Measurements from ENCODE around the gene TTC22. TPM values are rescaled to one million over a fixed set of nuclear protein-coding genes. Genes with fewer than 3 reads are reported as not detected.

The TTC22 gene
- total RNA-seq, 2 experiments from 2014 or later = 6.9 to 8.6 TPM

- no peak overlapping the region for H3K4me3 Mint-ChIP-seq
- H3K36me3 Mint-ChIP-seq (ENCODE audit: low read depth) = no peaks in the 10 kb centered on the region
- no peaks in the 10 kb centered on the region for H3K4me1 Mint-ChIP-seq (ENCODE audit: low read depth)
- CTCF ChIA-PET = interaction anchor here (0.7 to 2.2 kb wide), 3 partner anchors 10 to 950 kb away, joined by 3 to 7 read pairs (median 3); partner anchors contain the start of gene TTC22
- H3K27ac Mint-ChIP-seq = no peak overlapping the region
- intact Hi-C loops (cut with micrococcal nuclease) = no loop called here
- no peaks in the 10 kb centered on the region for H3K27me3 Mint-ChIP-seq (ENCODE audit: low read depth)
- no peaks in the 10 kb centered on the region for H3K9me3 Mint-ChIP-seq
- DNase-seq = no peak
Observed at GRCh38 chr1:54811066-54811465, 9.9 kb upstream of the TTC22 start.

GRCh38 chr1:54810153-54810942 is 9.2 kb upstream of the TTC22 start:
- CTCF ChIA-PET = interaction anchor here (0.7 to 2.4 kb wide), 14 partner anchors 9 to 949 kb away, joined by 3 to 15 read pairs (median 4); partner anchors contain the start of gene TTC22
- no peaks in the 10 kb centered on the region for H3K9me3 Mint-ChIP-seq
- peak; percentile 82 for DNase-seq
- intact Hi-C loops (cut with micrococcal nuclease) = loop anchor here (1.0 kb wide), 4 partner anchors 42 to 740 kb away; no protein-coding TSS in a partner anchor
- no peaks in the 10 kb centered on the region for H3K4me1 Mint-ChIP-seq (ENCODE audit: low read depth)
- no peak overlapping the region for H3K27ac Mint-ChIP-seq
- no peak overlapping the region for H3K4me3 Mint-ChIP-seq
- no peaks in the 10 kb centered on the region for H3K36me3 Mint-ChIP-seq (ENCODE audit: low read depth)
- no peaks in the 10 kb centered on the region for H3K27me3 Mint-ChIP-seq (ENCODE audit: low read depth)

- no peak overlapping the region for H3K27ac Mint-ChIP-seq
- H3K4me3 Mint-ChIP-seq = no peak overlapping the region
- H3K36me3 Mint-ChIP-seq (ENCODE audit: low read depth) = no peaks in the 10 kb centered on the region
- CTCF ChIA-PET = interaction anchor here (0.7 to 2.4 kb wide), 14 partner anchors 8 to 322 kb away, joined by 3 to 15 read pairs (median 4); partner anchors contain the start of gene TTC22
- peaks cover 5% of the 10 kb centered on the region for H3K4me1 Mint-ChIP-seq (ENCODE audit: low read depth)
- intact Hi-C loops (cut with micrococcal nuclease) = loop anchor here (1.0 kb wide), 4 partner anchors 41 to 739 kb away; no protein-coding TSS in a partner anchor
- H3K27me3 Mint-ChIP-seq (ENCODE audit: low read depth) = no peaks in the 10 kb centered on the region
- DNase-seq = no peak
- H3K9me3 Mint-ChIP-seq = no peaks in the 10 kb centered on the region
Observed at GRCh38 chr1:54809496-54810074, 8.5 kb upstream of the TTC22 start.

GRCh38 chr1:54808443-54809207 is 7.5 kb upstream of the TTC22 start:
- DNase-seq = no peak
- peaks cover 13% of the 10 kb centered on the region for H3K4me1 Mint-ChIP-seq (ENCODE audit: low read depth)
- intact Hi-C loops (cut with micrococcal nuclease) = no loop called here
- CTCF ChIA-PET = interaction anchor here (1.0 to 2.4 kb wide), 5 partner anchors 20 to 137 kb away, joined by 3 to 15 read pairs (median 4); no protein-coding TSS in a partner anchor
- no peaks in the 10 kb centered on the region for H3K9me3 Mint-ChIP-seq
- H3K36me3 Mint-ChIP-seq (ENCODE audit: low read depth) = no peaks in the 10 kb centered on the region
- H3K4me3 Mint-ChIP-seq = no peak overlapping the region
- no peak overlapping the region for H3K27ac Mint-ChIP-seq
- no peaks in the 10 kb centered on the region for H3K27me3 Mint-ChIP-seq (ENCODE audit: low read depth)

GRCh38 chr1:54807756-54808155 is 6.6 kb upstream of the TTC22 start:
- no peak overlapping the region for H3K27ac Mint-ChIP-seq
- no peaks in the 10 kb centered on the region for H3K27me3 Mint-ChIP-seq (ENCODE audit: low read depth)
- CTCF ChIA-PET = interaction anchor here (1.7 kb wide), 1 partner anchor 16 kb away, joined by 6 read pairs; no protein-coding TSS in a partner anchor
- H3K4me1 Mint-ChIP-seq (ENCODE audit: low read depth) = peaks cover 15% of the 10 kb centered on the region
- no peak for DNase-seq
- no peak overlapping the region for H3K4me3 Mint-ChIP-seq
- no peaks in the 10 kb centered on the region for H3K36me3 Mint-ChIP-seq (ENCODE audit: low read depth)
- no peaks in the 10 kb centered on the region for H3K9me3 Mint-ChIP-seq
- intact Hi-C loops (cut with micrococcal nuclease) = no loop called here

- peaks cover 15% of the 10 kb centered on the region for H3K4me1 Mint-ChIP-seq (ENCODE audit: low read depth)
- no peaks in the 10 kb centered on the region for H3K27me3 Mint-ChIP-seq (ENCODE audit: low read depth)
- CTCF ChIA-PET = interaction anchor here (1.1 to 1.7 kb wide), 3 partner anchors 15 to 189 kb away, joined by 3 to 6 read pairs (median 3); no protein-coding TSS in a partner anchor
- no peak overlapping the region for H3K4me3 Mint-ChIP-seq
- no peaks in the 10 kb centered on the region for H3K36me3 Mint-ChIP-seq (ENCODE audit: low read depth)
- DNase-seq = no peak
- H3K9me3 Mint-ChIP-seq = no peaks in the 10 kb centered on the region
- intact Hi-C loops (cut with micrococcal nuclease) = no loop called here
- H3K27ac Mint-ChIP-seq = no peak overlapping the region
Observed at GRCh38 chr1:54806931-54807611, 5.9 kb upstream of the TTC22 start.

GRCh38 chr1:54805981-54806381 is 4.9 kb upstream of the TTC22 start:
- no peaks in the 10 kb centered on the region for H3K27me3 Mint-ChIP-seq (ENCODE audit: low read depth)
- CTCF ChIA-PET = interaction anchor here (1.6 kb wide), 1 partner anchor 190 kb away, joined by 3 read pairs; no protein-coding TSS in a partner anchor
- H3K4me1 Mint-ChIP-seq (ENCODE audit: low read depth) = peaks cover 21% of the 10 kb centered on the region

GRCh38 chr1:54805466-54805865 is 4.3 kb upstream of the TTC22 start:
- Mint-ChIP-seq H3K27ac (no peak overlapping the region), H3K27me3 (ENCODE audit: low read depth) (no peaks in the 10 kb centered on the region), H3K9me3 (no peaks in the 10 kb centered on the region), H3K4me1 (ENCODE audit: low read depth) (peaks cover 21% of the 10 kb centered on the region), H3K36me3 (ENCODE audit: low read depth) (no peaks in the 10 kb centered on the region), H3K4me3 (no peak overlapping the region)
- no peak for DNase-seq
- intact Hi-C loops (cut with micrococcal nuclease) = no loop called here
- CTCF ChIA-PET = interaction anchor here (1.6 kb wide), 1 partner anchor 191 kb away, joined by 3 read pairs; no protein-coding TSS in a partner anchor

More at GRCh38 chr1:54805981-54806381, 4.9 kb upstream of the TTC22 start:
- Mint-ChIP-seq H3K4me3 (no peak overlapping the region), H3K36me3 (ENCODE audit: low read depth) (no peaks in the 10 kb centered on the region), H3K27ac (no peak overlapping the region), H3K9me3 (no peaks in the 10 kb centered on the region)
- no peak for DNase-seq
- intact Hi-C loops (cut with micrococcal nuclease) = no loop called here

- Mint-ChIP-seq H3K36me3 (ENCODE audit: low read depth) (no peaks in the 10 kb centered on the region), H3K4me3 (no peak overlapping the region), H3K4me1 (ENCODE audit: low read depth) (peaks cover 28% of the 10 kb centered on the region), H3K9me3 (no peaks in the 10 kb centered on the region), H3K27me3 (ENCODE audit: low read depth) (no peaks in the 10 kb centered on the region), H3K27ac (no peak overlapping the region)
- DNase-seq = peak; percentile 54
- intact Hi-C loops (cut with micrococcal nuclease) = loop anchor here (5.0 kb wide), 3 partner anchors 83 to 857 kb away; partner anchors contain the start of genes BSND, DHCR24, IFT25 and LRRC42
- CTCF ChIA-PET = interaction anchor here (1.6 to 6.8 kb wide), 3 partner anchors 9 to 133 kb away, joined by 3 to 45 read pairs (median 8); no protein-coding TSS in a partner anchor
Observed at GRCh38 chr1:54804471-54805132, 3.5 kb upstream of the TTC22 start.

- Mint-ChIP-seq H3K4me1 (ENCODE audit: low read depth) (peaks cover 34% of the 10 kb centered on the region), H3K27ac (peak overlapping the region; percentile 18), H3K27me3 (ENCODE audit: low read depth) (no peaks in the 10 kb centered on the region), H3K9me3 (no peaks in the 10 kb centered on the region), H3K36me3 (ENCODE audit: low read depth) (no peaks in the 10 kb centered on the region), H3K4me3 (no peak overlapping the region)
- DNase-seq = peak; percentile 25
- CTCF ChIA-PET = interaction anchor here (1.6 to 6.8 kb wide), 3 partner anchors 8 to 132 kb away, joined by 3 to 45 read pairs (median 8); no protein-coding TSS in a partner anchor
- intact Hi-C loops (cut with micrococcal nuclease) = loop anchor here (5.0 kb wide), 3 partner anchors 83 to 857 kb away; partner anchors contain the start of genes BSND, DHCR24, IFT25 and LRRC42
Observed at GRCh38 chr1:54803761-54804470, 2.8 kb upstream of the TTC22 start.
